NCI-H524 treated with DMSO at 0.1 percent for 48 hours (cell line): ENCODE measurements around the gene ZNF862.

ENCODE experiments used
- DNase-seq: peaks from one replicate; lab custom pipeline; 2025; lab: John Stamatoyannopoulos, UW

ZNF862 gene

DNA sequence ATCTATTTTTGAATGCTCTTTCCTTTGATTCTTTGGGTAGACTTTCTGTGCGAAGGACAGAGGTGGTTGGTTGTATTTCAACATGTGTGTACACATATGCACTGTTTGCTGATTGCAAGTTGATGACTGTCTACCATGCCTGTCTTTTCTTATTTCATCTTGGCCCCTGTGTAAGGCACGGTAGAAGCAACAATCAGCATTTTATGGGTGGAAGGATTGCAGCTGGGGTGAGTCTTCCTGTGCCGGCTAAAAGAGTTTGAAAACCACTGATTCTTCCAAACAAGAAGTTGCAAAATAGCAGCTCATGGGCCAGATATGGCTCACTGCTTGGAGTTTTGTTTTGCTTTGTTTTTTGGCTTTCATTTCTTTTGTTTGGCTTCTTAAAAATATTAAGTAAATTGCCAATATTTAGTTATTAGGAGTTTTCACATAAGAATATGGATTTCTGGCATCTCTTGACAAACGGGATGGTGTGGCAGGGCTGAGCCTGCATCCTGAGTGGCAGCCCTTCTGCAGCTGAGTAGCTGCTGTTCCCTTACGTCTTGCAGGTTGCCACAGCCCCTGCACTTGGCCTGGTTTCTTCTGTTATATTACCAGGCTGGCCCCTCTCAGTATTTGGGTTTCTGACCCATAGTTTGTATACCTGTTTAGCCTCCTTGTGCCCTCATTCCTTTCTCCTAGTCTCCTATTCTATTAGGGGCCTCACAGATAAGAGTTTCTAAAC lies 7.2 kb downstream of the ZNF862 start:
- DNase-seq: no peak

DNA sequence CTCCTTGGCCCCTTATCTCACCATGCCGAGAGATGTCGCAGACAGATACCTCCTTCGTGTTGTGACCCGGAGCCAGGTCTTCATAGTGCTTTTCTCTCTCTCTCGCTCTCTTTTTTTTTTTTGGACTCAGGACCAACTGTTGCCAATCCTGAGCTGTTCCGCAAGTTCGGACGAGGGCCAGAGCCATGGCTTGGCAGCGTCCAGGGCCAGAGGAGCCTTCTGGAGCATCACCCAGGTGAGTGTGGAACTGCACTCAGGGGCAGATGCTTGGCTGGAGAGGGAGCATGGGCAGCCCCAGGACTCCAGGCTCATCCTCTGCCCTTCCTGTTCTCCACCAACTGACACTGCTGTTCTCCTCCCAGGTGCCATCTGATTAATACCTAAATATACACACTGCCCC lies 7.8 kb downstream of the ZNF862 start:
- no peak for DNase-seq

- no peak for DNase-seq
Measured at GRCh38 chr7:149846436-149847046, 8.4 kb downstream of the ZNF862 start.

- no peak for DNase-seq
Measured at GRCh38 chr7:149849174-149849573, 11.0 kb downstream of the ZNF862 start.

DNA sequence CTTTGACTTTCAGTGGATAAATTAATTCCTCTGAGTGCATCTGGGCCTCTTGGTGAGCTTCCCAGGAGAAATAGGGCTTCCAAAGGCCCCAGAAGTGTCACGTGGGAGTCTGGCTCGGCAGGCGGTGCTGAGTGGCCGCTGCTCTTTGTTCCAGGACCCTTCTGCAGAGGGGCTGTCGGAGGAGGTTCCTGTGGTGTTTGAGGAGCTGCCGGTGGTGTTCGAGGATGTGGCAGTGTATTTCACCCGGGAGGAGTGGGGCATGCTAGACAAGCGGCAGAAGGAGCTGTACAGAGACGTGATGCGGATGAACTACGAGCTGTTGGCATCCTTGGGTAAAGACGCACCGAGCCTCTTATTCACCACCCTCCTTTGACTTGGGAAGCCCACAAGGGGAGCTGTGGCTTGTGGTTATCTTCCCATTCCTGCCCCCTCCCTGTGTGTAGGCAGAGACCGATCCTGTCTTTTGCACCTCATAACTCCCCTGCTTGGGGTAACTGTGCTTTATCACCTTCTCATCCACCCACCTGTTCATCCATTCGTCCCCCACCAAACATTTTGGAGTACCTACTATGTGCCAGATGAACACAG lies 11.9 kb downstream of the ZNF862 start:
- no peak for DNase-seq

DNA sequence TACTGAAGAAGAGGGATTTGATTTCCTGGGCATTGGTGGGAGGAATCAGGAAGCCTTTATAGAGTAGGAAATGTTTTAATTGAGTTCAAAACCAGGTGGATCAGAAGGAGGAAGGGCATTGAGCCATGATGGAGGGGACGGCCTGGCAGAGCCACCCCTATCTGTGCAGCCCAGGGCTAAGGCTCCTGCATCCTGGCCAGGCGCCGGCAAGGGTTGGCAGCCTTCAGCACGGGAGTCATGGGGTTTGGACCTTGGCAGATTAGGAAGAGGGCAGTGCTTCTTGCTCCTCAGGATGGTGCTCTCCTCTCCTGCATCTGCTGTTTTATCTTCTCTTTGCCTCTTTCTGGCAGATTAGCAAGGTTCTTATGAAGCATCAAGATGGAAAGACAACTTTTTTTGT lies 12.5 kb downstream of the ZNF862 start:
- no peak for DNase-seq

DNA sequence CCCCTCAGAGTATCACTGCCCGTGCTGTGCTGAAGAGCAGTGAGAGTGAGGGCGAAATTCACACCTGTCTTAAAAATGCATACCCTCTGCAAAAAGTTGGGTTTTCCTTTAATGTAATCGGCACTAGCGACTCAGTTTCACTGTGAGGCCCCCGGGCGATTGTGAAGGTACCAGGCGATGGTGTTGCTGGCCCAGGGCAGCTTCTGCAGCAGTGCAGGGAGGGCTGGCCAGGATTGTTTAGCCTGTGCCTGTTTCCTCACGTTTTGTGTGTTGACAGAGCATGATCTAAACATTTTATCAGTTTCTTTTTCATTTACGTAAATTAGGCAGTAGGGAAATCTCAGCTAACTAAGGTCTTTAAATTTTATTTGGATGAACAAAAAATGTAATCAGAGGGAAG lies 13.3 kb downstream of the ZNF862 start:
- no peak for DNase-seq

DNA sequence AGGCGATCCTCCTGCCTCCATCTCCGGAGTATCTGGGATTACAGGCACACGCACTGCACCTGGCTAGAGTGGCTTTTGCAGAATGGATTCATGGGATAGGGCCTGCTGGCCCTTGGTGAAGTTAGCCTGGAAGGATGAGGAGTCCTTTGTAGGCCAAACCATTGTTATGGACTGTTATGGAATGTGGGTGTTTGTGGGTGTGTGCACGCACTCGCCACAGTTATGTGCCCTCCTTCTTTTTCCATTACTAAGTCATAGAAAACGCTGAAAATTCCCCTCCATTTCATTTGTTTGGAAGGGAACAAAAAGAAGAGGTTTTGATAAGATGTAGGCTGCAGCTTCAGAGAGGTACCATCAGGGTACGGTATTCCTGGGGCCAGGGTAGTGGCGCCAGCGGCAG lies 15.0 kb downstream of the ZNF862 start:
- no peak for DNase-seq

DNA sequence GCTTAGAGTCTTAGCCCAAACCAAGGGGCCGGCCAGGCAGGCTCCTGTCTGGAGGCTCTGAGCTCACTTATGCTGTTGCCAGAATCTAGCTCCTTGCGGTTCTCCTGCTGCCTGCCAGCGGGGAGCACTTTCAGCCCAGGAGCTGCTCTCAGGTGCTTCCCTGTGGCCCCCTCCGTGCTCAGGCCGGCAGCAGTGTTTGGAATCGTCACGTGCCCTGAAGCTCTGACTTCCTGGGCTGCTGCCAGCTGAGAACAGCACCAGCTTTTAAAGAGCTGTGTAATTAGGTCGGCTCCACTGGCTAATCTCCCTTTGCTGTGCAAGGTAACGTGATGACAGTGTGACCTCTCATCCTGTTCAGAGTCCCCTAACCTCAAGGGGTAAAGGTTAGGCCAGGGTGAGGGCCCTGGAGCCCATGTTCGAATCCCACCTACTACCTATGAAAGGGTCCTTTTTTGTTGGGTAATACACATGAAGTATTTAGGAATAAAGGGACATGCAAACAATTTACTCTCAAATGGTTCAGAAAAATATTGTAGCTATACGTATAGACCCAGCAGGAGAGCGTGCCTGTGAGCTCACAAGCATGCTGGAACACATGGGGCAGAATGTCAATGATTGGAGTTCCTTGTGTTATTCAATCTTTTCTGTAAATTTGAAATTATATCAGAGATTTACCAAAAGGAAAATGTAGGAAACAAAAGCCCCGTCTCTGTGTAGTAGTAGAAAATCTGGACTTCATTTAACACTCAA lies 16.6 kb downstream of the ZNF862 start:
- DNase-seq: peak; percentile 73

GRCh38 chr7:149855361-149856305 lies 17.5 kb downstream of the ZNF862 start:
- DNase-seq: no peak

- DNase-seq: no peak
Measured at GRCh38 chr7:149856583-149856982, 18.4 kb downstream of the ZNF862 start.

GRCh38 chr7:149859369-149859768 lies 21.2 kb downstream of the ZNF862 start:
- no peak for DNase-seq

DNA sequence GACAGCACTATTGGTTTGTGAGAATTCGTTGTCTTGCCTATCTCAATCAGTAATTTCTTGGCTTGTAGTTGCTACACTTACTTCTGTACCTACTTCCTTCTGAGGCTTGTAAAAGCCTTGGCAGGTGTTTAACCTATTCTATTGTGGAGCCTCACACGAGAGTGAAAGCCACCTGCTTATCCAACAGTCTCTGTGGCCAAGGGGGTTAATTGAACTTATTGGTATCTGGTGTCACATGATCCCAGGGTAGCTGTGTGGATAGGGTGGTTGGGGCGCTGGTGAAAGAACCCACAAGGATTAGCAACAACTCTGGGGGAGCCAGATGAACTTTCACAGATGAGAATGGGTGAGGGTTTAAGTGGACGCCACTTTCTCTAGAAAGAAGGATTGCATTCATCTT lies 21.7 kb downstream of the ZNF862 start:
- no peak for DNase-seq

DNA sequence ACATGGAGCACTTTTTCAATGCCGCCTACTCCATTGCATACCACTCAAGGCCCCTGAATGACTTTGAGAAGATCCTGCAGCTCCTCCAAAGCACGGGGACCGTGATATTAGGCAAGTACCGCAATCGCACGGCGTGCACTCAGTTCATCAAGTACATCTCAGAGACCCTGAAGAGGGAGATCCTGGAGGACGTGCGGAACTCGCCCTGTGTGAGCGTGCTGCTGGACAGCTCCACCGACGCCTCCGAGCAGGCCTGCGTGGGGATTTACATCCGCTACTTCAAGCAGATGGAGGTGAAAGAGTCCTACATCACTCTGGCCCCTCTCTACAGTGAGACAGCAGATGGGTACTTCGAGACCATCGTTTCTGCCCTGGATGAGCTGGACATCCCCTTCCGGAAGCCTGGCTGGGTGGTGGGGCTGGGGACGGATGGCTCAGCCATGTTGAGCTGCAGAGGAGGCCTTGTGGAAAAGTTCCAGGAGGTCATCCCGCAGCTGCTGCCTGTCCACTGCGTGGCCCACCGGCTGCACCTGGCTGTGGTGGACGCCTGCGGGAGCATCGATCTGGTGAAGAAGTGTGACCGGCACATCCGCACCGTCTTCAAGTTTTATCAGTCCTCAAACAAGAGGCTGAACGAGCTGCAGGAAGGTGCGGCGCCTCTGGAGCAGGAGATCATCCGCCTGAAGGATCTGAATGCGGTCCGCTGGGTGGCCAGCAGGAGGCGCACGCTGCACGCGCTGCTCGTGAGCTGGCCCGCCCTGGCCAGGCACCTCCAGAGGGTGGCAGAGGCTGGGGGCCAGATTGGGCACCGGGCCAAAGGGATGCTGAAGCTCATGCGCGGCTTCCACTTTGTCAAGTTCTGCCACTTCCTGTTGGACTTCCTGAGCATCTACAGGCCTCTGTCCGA lies 22.9 kb downstream of the ZNF862 start:
- DNase-seq: no peak

DNA sequence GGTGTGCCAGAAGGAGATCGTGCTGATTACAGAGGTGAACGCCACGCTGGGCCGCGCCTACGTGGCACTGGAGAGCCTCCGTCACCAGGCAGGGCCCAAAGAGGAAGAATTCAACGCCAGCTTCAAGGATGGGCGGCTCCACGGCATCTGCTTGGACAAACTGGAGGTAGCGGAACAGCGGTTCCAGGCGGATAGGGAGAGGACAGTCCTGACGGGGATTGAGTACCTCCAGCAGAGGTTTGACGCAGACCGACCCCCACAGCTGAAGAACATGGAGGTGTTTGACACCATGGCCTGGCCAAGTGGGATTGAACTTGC lies 23.5 kb downstream of the ZNF862 start:
- no peak for DNase-seq

- no peak for DNase-seq
Measured at GRCh38 chr7:149862156-149862555, 24.0 kb downstream of the ZNF862 start.

DNA sequence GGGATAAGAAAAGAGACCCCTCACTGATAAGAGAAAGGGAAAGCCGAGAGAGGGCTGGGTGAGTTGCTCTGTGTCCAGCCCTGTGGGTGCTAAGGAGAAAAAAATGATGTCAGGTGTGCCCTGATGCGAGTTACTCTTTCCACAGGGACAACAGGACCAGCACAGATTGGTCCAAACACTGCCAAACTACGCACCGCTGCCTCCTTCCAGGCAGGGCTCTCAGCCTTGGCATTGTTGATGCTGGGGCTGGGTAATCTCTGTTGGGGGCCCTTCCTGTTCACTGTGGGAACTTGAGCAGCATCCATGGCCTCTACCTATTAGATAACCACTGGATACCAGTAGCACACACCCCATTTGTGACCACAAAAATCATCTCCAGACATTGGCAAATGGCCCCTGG lies 25.3 kb downstream of the ZNF862 start:
- DNase-seq: no peak

DNA sequence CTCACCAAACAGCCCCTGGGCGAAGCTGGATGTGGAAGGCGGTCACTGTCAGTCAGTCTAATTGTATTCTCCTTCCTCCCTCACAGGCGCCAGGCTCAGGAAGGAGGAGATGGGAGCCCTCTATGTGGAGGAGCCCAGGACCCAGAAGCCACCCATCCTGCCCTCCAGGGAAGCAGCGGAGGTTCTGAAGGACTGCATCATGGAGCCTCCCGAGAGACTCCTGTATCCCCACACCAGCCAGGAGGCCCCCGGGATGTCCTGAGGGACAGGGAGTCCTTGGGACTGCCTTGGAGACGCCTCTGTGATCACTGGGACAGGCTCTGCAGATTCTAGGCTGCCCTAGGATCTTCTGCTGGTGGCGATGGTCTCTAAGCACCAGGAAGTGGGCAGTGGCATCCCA lies 25.8 kb downstream of the ZNF862 start:
- DNase-seq: no peak

GRCh38 chr7:149864751-149865150 lies 26.6 kb downstream of the ZNF862 start:
- DNase-seq: no peak

DNA sequence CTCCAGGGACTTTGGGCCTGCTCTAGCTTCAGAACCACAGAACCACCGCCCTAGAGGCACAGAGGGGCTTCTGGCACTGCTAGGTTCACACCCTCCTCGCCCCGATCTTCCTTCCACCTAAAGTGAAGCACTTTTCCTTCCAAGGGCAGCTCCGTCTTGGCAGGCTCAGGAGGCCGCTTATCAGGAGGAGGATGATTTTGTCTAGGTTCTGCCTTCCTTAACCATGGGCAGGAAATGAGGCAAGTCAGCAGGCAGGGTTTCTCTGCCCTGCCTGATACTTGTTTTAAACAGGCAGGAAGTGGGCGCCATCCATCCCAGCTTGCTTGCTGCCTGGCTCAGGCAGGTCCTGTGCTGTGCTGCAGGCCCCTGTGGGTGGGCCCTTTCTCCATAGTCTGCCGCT lies 27.3 kb downstream of the ZNF862 start:
- DNase-seq: no peak
